K562 (cell line): ENCODE measurements around the gene PPM1F. TPM values are rescaled to one million over a fixed set of nuclear protein-coding genes. Genes with fewer than 3 reads are reported as not detected.

Source experiments
- ATF3 ChIP-seq, 2 experiments: fragments of 450-650 bp in 1 of 2; sonication (generic) in 1 of 2; formaldehyde crosslinking in 1 of 2; IDR thresholded peaks in 1 of 2; conservative IDR thresholded peaks in 1 of 2; 2 replicates each; pipeline versions ENCODE4 v1.6.1 to v1.8.1; 2016 to 2023; ENCODE audit warnings: mild to moderate bottlenecking in 2 of 2, moderate library complexity in 2 of 2, inconsistent platforms in 1 of 2, missing genetic modification reagents in 1 of 2
- CCAR2 ChIP-seq: fragments of 200-400 bp; formaldehyde crosslinking; IDR thresholded peaks from 2 replicates; pipeline ENCODE4 v1.6.1; 2017; ENCODE audit warnings: mild to moderate bottlenecking, low read depth, low read length
- IRF9 ChIP-seq: fragments of 450-650 bp; IDR thresholded peaks from 2 replicates; pipeline ENCODE4 v1.6.1; 2016; ENCODE audit warnings: missing biosample characterization, missing genetic modification characterization
- MAZ ChIP-seq, 2 experiments: fragments of 450-650 bp in 1 of 2; sonication (generic) in 1 of 2; formaldehyde crosslinking; IDR thresholded peaks in 1 of 2; conservative IDR thresholded peaks in 1 of 2; 2 replicates each; pipeline versions ENCODE4 v1.4.0 to v1.5.0; 2020; ENCODE audit warnings: mild to moderate bottlenecking in 1 of 2, missing genetic modification reagents in 1 of 2
- MEF2A ChIP-seq: IDR thresholded peaks from 2 replicates; pipeline ENCODE4 v1.6.1; 2011; ENCODE audit warnings: low read depth, mild to moderate bottlenecking, low read length, moderate library complexity; ENCODE audit not compliant: control insufficient read depth
- MNT ChIP-seq, 2 experiments: fragments of 450-650 bp; conservative IDR thresholded peaks; 2 replicates each; pipeline ENCODE4 v1.6.1; 2017; ENCODE audit warnings: mild to moderate bottlenecking in 2 of 2, moderate library complexity in 2 of 2
- NFYB ChIP-seq: IDR thresholded peaks from 2 replicates; pipeline ENCODE4 v1.6.1; 2011; ENCODE audit warnings: mild to moderate bottlenecking, moderate library complexity; ENCODE audit not compliant: insufficient read length; ENCODE audit errors: extremely low read depth
- PTTG1 ChIP-seq: fragments of 450-650 bp; IDR thresholded peaks from 2 replicates; pipeline ENCODE4 v1.6.1; 2016; ENCODE audit warnings: low read depth, mild to moderate bottlenecking, missing genetic modification characterization, missing compliant biosample characterization
- SLC30A9 ChIP-seq: fragments of 250-450 bp; sonication (Bioruptor Pico); IDR thresholded peaks from 2 replicates; pipeline ENCODE4 v1.8.0; 2022; ENCODE audit warnings: mild to moderate bottlenecking, moderate library complexity
- STAT5B ChIP-seq: fragments of 250-450 bp; sonication (Bioruptor Pico); IDR thresholded peaks from 2 replicates; pipeline ENCODE4 v1.8.0; 2021; ENCODE audit warnings: mild to moderate bottlenecking, inconsistent platforms
- XRCC4 ChIP-seq: IDR thresholded peaks from one replicate; pipeline ENCODE4 v1.6.1; 2011; ENCODE audit not compliant: insufficient read depth, insufficient read length; ENCODE audit errors: extremely low read depth
- ZBTB43 ChIP-seq: sonication (generic); formaldehyde crosslinking; IDR thresholded peaks from 2 replicates; pipeline ENCODE4 v1.8.0; 2023; ENCODE audit warnings: mild to moderate bottlenecking, missing genetic modification reagents
- ZNF512 ChIP-seq: IDR thresholded peaks from 2 replicates; pipeline ENCODE4 v1.6.1; 2016; ENCODE audit warnings: missing genetic modification characterization, missing compliant biosample characterization
- polyA plus RNA-seq, 8 experiments: library from polyadenylated mRNA; depleted of rRNA in 4 of 8; stranded (reverse) in 5 of 8; unstranded in 3 of 8; fragments of >200 nt; fragmentation: Nextera tagmentation in 2 of 8; fragmentation: Illumina TruSeq in 1 of 8; extraction: Ambion mirVana in 2 of 8; extraction: Trizol in 1 of 8; gene quantifications; 2 replicates each; pipeline versions ENCODE4 v1.2.1 to v1.2.3, GENCODE V29; 2011 to 2014; ENCODE audit warnings: inconsistent platforms in 1 of 8, missing spikeins in 1 of 8
- total RNA-seq, 7 experiments: library from RNA; depleted of rRNA in 6 of 7; stranded (reverse); fragments of >200 nt in 6 of 7; fragmentation: Illumina TruSeq in 2 of 7; extraction: Trizol in 2 of 7; gene quantifications; 2 replicates each; pipeline versions ENCODE4 v1.2.1 to v1.2.3, GENCODE V29; 2011 to 2021; ENCODE audit warnings: low replicate concordance in 1 of 7

PPM1F gene
- total and polyA plus RNA-seq, 9 of the 15 experiments (the other 6 are each of a cell fraction or from before 2014, with no cell fraction given) = 2.1 to 159 (median 64.0) TPM

- TF ChIP-seq MNT (conservative IDR thresholded peaks at IDR 0.05) (no peak), PTTG1 (tag) (no peak), STAT5B (CRISPR knock-in tag) (no peak), SLC30A9 (no peak), ATF3 (IDR thresholded peaks at IDR 0.05) (no peak), ATF3 (CRISPR knock-in tag; conservative IDR thresholded peaks at IDR 0.05) (0 out of 2 replicates have a peak, but pooled peaks have one; percentile 4), MEF2A (no peak), MAZ (CRISPR knock-in tag; conservative IDR thresholded peaks at IDR 0.05 in 1 of 2, IDR thresholded peaks at IDR 0.05 in 1 of 2) (no peak), ZNF512 (tag) (peak; percentile 50), CCAR2 (no peak), IRF9 (no peak), ZBTB43 (CRISPR knock-in tag) (no peak), XRCC4 (no peak), NFYB (no peak)
Observed at GRCh38 chr22:21951062-21951461, 1.6 kb downstream of the PPM1F start (continued).
